Upper lobe of right lung (tissue), 1 donor: Measurements from ENCODE around the gene GLTP. TPM values are rescaled to one million over a fixed set of nuclear protein-coding genes. Genes with fewer than 3 reads are reported as not detected.

Experiments used
- ATAC-seq: fragments of 200-7000 bp; cut with Tn5 transposase; one replicate; pipeline ENCODE4 v1.9.1; 2020; ENCODE audit warnings: mild to moderate bottlenecking, moderate library complexity
- DNase-seq: peaks from one replicate; pipeline ENCODE4 v3.0.0-alpha.2; 2020
- H3K27ac ChIP-seq: fragments of 200-600 bp; one replicate; pipeline ENCODE4 v1.8.0; 2022
- H3K27me3 ChIP-seq: fragments of 200-600 bp; one replicate; pipeline ENCODE4 v1.8.0; 2022; ENCODE audit warnings: mild to moderate bottlenecking
- H3K36me3 ChIP-seq: fragments of 200-600 bp; one replicate; pipeline ENCODE4 v1.8.0; 2022
- H3K4me1 ChIP-seq: fragments of 200-600 bp; one replicate; pipeline ENCODE4 v1.8.0; 2022
- H3K4me3 ChIP-seq: fragments of 200-600 bp; one replicate; pipeline ENCODE4 v1.8.0; 2022; ENCODE audit warnings: mild to moderate bottlenecking
- H3K9me3 ChIP-seq: fragments of 200-600 bp; one replicate; pipeline ENCODE4 v1.8.0; 2022
- intact Hi-C: fragments of 100-400 bp; cut with DNase I; formaldehyde crosslinking; loops from one replicate; pipeline ENCODE4 v1.11.0; 2022
- total RNA-seq: library from RNA; stranded (reverse); fragmentation: NEBNext Ultra II Directional; extraction: Animal tissue kit (Norgen Biotek cat#: 25700); gene quantifications from one replicate; pipeline ENCODE4 v1.2.1, GENCODE V29; 2021
- TF ChIP-seq, protein P1 (sequence below): fragments of 200-600 bp; IDR thresholded peaks from one replicate; pipeline ENCODE4 v1.8.0; 2022; ENCODE audit warnings: antibody characterized with exemption
- donor health status: DM: no; HTN: yes; CAD: no; lungs with severe emphysema.

The GLTP gene
- total RNA-seq, 1 donor from 2014 or later: 44.0 TPM

DNA sequence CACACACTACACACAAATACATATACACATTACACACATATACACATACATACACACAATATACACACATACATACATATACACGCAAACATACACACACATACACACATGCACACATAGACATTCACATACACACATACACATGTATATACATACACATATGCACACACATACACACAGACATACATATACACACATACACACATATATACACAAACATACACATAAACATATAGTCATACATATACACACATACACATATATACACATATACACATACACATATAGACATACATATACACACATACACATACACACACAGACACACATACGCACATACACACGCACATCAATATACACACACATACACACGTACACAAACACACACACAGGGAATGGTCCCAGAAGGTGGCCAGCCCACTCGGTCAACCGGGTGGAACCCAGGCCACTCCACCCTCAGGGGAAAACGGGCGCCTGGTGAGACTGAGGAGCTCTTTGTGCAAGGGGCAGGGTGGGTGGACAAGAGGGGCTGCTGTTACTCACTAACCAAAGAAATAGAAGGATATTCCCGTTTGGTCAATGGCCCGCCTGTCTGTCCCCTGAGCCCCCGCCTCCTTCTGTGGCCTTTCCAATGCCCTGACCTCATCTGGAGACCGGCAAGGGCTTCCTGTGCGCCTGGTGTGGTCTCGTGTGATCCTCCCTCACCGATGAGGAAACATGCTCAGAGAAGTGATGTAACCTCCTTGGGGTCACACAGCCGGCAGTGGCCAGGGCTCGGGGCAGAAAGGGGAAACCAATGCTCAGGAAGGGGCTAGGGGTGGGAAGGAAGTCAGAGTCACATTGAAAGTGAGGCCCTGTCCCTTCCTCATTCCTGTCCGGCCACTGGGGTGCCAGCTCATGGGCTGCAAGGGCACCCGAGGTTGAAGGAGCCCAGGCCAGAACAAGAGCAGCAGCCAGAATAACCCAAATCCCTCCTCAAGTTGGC is 52.5 kb downstream of the GLTP start:
- ATAC-seq (peak; percentile 93), DNase-seq (peak; percentile 85)
- Histone ChIP-seq H3K9me3 (no peaks in the 10 kb centered on the region), H3K27ac (peak overlapping the region; percentile 18), H3K36me3 (no peaks in the 10 kb centered on the region), H3K4me1 (no peaks in the 10 kb centered on the region), H3K4me3 (no peak overlapping the region), H3K27me3 (peaks cover 9% of the 10 kb centered on the region)
- TF ChIP-seq, protein P1, sequence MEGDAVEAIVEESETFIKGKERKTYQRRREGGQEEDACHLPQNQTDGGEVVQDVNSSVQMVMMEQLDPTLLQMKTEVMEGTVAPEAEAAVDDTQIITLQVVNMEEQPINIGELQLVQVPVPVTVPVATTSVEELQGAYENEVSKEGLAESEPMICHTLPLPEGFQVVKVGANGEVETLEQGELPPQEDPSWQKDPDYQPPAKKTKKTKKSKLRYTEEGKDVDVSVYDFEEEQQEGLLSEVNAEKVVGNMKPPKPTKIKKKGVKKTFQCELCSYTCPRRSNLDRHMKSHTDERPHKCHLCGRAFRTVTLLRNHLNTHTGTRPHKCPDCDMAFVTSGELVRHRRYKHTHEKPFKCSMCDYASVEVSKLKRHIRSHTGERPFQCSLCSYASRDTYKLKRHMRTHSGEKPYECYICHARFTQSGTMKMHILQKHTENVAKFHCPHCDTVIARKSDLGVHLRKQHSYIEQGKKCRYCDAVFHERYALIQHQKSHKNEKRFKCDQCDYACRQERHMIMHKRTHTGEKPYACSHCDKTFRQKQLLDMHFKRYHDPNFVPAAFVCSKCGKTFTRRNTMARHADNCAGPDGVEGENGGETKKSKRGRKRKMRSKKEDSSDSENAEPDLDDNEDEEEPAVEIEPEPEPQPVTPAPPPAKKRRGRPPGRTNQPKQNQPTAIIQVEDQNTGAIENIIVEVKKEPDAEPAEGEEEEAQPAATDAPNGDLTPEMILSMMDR: no peak
- intact Hi-C loops: no loop called here

DNA sequence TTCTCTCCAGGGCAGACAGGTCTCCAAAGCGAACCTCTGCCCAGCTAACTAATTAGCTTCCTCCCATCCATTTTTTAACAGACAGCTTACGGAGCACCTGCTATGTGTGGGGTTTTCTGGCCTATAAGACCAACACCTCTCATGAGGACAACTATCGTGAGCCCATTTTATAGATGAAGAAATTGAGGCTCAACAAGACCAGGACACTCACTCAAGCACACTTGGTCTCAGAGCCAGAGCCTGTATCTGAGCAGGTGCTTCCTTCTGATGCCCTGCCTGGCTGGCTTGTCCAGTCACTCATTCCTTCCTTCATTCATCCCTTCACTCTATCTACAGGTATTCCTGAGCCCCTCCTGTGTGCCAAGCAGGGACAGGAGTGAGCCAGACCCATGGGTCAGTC is 53.3 kb downstream of the GLTP start:
- Histone ChIP-seq H3K27me3 (peaks cover 2% of the 10 kb centered on the region), H3K36me3 (no peaks in the 10 kb centered on the region), H3K27ac (no peak overlapping the region), H3K9me3 (no peaks in the 10 kb centered on the region), H3K4me3 (no peak overlapping the region), H3K4me1 (no peaks in the 10 kb centered on the region)
- no peak for ATAC-seq
- intact Hi-C loops: no loop called here
- no peak for DNase-seq
- TF ChIP-seq, protein P1: no peak

DNA sequence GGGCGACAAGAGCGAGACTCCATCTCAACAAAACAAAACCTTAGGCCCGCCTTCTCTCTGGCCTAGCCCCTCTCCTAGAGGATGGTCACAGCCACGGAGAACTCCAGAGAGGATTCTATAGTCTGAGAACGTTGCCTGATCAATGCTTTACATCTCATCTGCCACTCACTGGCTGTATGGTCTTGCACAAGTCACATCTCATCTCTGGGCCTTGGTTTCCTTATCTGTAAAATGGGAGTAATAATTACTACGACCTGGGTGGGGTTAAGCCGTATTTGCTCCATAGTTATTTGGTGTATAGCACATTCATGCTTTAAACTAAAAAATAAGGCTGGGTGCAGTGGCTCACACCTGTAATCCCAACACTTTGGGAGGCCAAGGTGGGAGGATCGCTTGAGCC is 55.6 kb downstream of the GLTP start:
- no peaks in the 10 kb centered on the region for H3K27me3 ChIP-seq
- H3K27ac ChIP-seq: no peak overlapping the region
- H3K9me3 ChIP-seq: no peaks in the 10 kb centered on the region
- DNase-seq (no peak), ATAC-seq (no peak)
- intact Hi-C loops: no loop called here
- no peaks in the 10 kb centered on the region for H3K36me3 ChIP-seq
- TF ChIP-seq, protein P1: no peak
- no peak overlapping the region for H3K4me3 ChIP-seq
- H3K4me1 ChIP-seq: no peaks in the 10 kb centered on the region

DNA sequence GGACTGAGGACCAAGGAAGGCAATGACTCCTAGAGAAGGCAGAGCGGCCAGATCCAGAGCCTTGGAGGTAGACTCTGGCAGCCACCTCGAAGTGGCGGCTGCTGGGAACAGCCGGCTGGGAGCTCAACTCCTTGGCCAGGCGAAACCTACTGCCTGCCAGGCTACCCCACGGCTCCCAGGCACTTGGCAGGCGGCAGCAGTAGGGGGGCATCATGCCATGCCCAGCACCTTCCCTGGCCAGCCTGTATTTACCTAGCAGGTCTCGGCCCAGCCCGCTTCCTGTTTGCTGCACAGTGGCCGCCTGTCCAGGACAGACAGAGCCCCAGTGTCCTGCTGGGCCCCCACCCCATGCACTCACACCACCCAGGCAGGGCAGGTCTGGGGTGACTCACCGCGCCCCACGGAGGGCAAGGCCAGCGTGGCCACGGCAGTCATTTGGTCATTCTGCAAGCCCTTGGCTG is 57.4 kb downstream of the GLTP start:
- TF ChIP-seq, protein P1: no peak
- no peaks in the 10 kb centered on the region for H3K4me1 ChIP-seq
- no peaks in the 10 kb centered on the region for H3K36me3 ChIP-seq
- no peak for DNase-seq
- ATAC-seq: peak; percentile 8
- no peak overlapping the region for H3K27ac ChIP-seq
- H3K27me3 ChIP-seq: no peaks in the 10 kb centered on the region
- intact Hi-C loops: no loop called here
- no peak overlapping the region for H3K4me3 ChIP-seq
- no peaks in the 10 kb centered on the region for H3K9me3 ChIP-seq

DNA sequence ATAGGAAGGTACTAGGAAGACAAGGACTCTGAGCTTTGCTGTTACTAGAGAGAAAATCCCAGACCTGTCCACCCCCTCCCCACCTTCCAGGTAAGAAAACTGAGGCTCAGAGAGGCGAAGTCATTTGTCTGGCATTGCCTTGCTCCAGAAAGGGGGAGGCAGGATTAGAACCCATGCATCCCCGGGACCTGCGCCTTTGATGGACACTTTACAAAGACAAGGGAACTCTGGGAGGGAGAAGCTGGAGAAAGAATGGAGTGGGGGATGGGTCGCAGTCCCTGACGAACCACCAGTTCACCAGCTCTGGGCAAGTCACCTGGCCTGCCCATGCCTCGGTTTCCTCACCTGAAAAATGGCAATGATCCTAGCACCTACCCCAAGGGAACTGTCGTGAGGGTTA is 57.9 kb downstream of the GLTP start:
- Histone ChIP-seq H3K4me1 (no peaks in the 10 kb centered on the region), H3K36me3 (no peaks in the 10 kb centered on the region), H3K27me3 (no peaks in the 10 kb centered on the region), H3K9me3 (no peaks in the 10 kb centered on the region), H3K4me3 (no peak overlapping the region), H3K27ac (no peak overlapping the region)
- no peak for DNase-seq
- no peak for ATAC-seq
- intact Hi-C loops: no loop called here
- TF ChIP-seq, protein P1: no peak
